OCI-LY3 (cell line): ENCODE data around the gene ISY1.

Experiments
- H2AFZ ChIP-seq: fragments of 200-600, 300-600 bp; shearing (Covaris generic); 2 replicates; pipeline ENCODE4 v1.6.0; 2014; ENCODE audit warnings: antibody characterized with exemption, low read depth, low read length
- H3K27ac ChIP-seq: fragments of 200-600, 300-600 bp; sonication (generic); 2 replicates; pipeline ENCODE4 v1.5.1; 2014; ENCODE audit warnings: mild to moderate bottlenecking, low read length, moderate library complexity, mixed read lengths
- H3K27me3 ChIP-seq: fragments of 200-600, 300-600 bp; sonication (generic); 2 replicates; pipeline ENCODE4 v1.6.1; 2014; ENCODE audit warnings: low read depth, low read length, mixed read lengths
- H3K36me3 ChIP-seq: fragments of 200-600, 300-600 bp; sonication (generic); replicated peaks from 2 replicates; pipeline ENCODE3; 2014; ENCODE audit warnings: low read depth, low read length, mixed read lengths
- H3K4me1 ChIP-seq: fragments of 300-600, 200-600 bp; sonication (generic); 2 replicates; pipeline ENCODE4 v1.6.1; 2014; ENCODE audit warnings: low read length, mixed read lengths
- H3K4me2 ChIP-seq: fragments of 200-600, 300-600 bp; sonication (generic); 2 replicates; pipeline ENCODE4 v1.6.1; 2014; ENCODE audit warnings: low read length, mixed read lengths
- H3K4me3 ChIP-seq: fragments of 300-600, 200-600 bp; sonication (generic); 2 replicates; pipeline ENCODE4 v1.5.1; 2014; ENCODE audit warnings: antibody characterized with exemption, mild to moderate bottlenecking, low read length, moderate library complexity
- H3K79me2 ChIP-seq: fragments of 300-600, 200-600 bp; shearing (Covaris generic); 2 replicates; pipeline ENCODE4 v1.6.1; 2014; ENCODE audit warnings: mild to moderate bottlenecking, low read length, mixed read lengths
- H3K9ac ChIP-seq: fragments of 300-600, 200-600 bp; shearing (Covaris generic); 2 replicates; pipeline ENCODE4 v1.6.0; 2014; ENCODE audit warnings: mild to moderate bottlenecking, low read length, moderate library complexity
- H3K9me3 ChIP-seq: fragments of 200-600, 300-600 bp; shearing (Covaris generic); 2 replicates; pipeline ENCODE4 v1.6.1; 2014; ENCODE audit warnings: low read length, mixed read lengths; ENCODE audit not compliant: insufficient read depth
- H4K20me1 ChIP-seq: fragments of 200-600, 300-600 bp; sonication (generic); 2 replicates; pipeline ENCODE4 v1.6.1; 2016; ENCODE audit warnings: low read length, mixed read lengths; ENCODE audit not compliant: insufficient read depth
- EZH2phosphoT487 ChIP-seq: fragments of 200-600 bp; shearing (Covaris generic); IDR thresholded peaks from 2 replicates; pipeline ENCODE4 v1.6.1; 2018; ENCODE audit warnings: antibody characterized with exemption, mixed run types, low read depth
- TF ChIP-seq, protein P1 (sequence below): fragments of 200-600, 300-600 bp; sonication (generic); IDR thresholded peaks from 2 replicates; pipeline ENCODE4 v1.5.1; 2014; ENCODE audit warnings: antibody characterized with exemption, low read length, low read depth

ISY1 gene

DNA sequence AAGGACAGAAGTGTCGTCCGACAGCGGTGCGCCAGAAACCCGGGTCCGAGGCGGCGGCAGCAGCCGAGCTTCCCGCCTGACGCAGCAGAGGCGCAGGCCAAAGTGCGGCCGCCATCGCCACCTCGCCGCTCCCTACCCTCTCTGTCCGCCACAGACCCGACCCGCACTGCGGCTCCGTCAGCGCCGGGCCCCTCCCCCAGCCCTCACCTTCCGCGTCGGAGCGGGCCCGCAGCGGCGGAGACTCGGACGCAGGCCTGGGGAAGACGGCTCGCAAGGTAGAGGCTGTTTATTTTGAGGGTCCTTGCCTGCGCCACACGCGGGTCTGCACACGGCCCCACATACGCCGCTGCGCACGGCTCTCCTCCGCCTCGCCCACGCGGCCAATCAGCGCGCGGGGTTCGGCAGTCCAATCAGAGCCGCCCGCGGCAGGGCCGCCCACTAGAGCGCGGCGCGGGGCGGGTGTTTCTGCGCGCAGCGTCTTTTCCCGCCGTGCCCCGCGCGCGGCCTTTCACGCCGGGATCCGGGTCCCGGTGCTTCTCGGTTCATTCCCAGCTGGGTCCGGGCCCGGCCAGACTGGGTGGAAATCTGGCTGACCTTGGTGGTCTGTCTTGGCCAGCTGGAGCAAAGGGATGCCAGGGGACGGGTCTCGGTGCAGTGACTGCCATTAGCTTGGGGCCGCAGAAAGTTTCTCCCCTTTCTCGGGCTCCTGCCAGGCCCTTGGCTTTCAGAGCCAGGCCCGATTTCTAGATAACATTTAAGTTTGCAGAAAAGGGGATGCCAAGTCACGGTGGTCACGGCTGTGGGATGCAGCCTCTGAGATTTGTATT is 22.9 kb upstream of the ISY1 start, which contains the start of gene CNBP:
TSS of gene CNBP (minus strand) at position 328 of the 827 bp plus-strand sequence. CDS start 12,139 bp downstream, outside the sequence.
- H3K4me2 ChIP-seq, result peak within 1 kb of the TSS; percentile 94
- peaks cover 41% of the 10 kb centered on the region for H4K20me1 ChIP-seq
- H3K9me3 ChIP-seq, result no peaks in the 10 kb centered on the region
- no peak for TF ChIP-seq EZH2phosphoT487
- TF ChIP-seq, protein P1, sequence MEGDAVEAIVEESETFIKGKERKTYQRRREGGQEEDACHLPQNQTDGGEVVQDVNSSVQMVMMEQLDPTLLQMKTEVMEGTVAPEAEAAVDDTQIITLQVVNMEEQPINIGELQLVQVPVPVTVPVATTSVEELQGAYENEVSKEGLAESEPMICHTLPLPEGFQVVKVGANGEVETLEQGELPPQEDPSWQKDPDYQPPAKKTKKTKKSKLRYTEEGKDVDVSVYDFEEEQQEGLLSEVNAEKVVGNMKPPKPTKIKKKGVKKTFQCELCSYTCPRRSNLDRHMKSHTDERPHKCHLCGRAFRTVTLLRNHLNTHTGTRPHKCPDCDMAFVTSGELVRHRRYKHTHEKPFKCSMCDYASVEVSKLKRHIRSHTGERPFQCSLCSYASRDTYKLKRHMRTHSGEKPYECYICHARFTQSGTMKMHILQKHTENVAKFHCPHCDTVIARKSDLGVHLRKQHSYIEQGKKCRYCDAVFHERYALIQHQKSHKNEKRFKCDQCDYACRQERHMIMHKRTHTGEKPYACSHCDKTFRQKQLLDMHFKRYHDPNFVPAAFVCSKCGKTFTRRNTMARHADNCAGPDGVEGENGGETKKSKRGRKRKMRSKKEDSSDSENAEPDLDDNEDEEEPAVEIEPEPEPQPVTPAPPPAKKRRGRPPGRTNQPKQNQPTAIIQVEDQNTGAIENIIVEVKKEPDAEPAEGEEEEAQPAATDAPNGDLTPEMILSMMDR, result no peak
- H2AFZ ChIP-seq, result no peak within 1 kb of the TSS
- no peaks in the 10 kb centered on the region for H3K27me3 ChIP-seq
- peak within 1 kb of the TSS; percentile 94 for H3K4me3 ChIP-seq
- peak within 1 kb of the TSS; percentile 96 for H3K9ac ChIP-seq
- H3K4me1 ChIP-seq, result peaks cover 64% of the 10 kb centered on the region
- H3K27ac ChIP-seq, result peak within 1 kb of the TSS; percentile 83
- H3K79me2 ChIP-seq, result peaks cover 81% of the 10 kb centered on the region
- peaks cover 29% of the 10 kb centered on the region for H3K36me3 ChIP-seq

DNA sequence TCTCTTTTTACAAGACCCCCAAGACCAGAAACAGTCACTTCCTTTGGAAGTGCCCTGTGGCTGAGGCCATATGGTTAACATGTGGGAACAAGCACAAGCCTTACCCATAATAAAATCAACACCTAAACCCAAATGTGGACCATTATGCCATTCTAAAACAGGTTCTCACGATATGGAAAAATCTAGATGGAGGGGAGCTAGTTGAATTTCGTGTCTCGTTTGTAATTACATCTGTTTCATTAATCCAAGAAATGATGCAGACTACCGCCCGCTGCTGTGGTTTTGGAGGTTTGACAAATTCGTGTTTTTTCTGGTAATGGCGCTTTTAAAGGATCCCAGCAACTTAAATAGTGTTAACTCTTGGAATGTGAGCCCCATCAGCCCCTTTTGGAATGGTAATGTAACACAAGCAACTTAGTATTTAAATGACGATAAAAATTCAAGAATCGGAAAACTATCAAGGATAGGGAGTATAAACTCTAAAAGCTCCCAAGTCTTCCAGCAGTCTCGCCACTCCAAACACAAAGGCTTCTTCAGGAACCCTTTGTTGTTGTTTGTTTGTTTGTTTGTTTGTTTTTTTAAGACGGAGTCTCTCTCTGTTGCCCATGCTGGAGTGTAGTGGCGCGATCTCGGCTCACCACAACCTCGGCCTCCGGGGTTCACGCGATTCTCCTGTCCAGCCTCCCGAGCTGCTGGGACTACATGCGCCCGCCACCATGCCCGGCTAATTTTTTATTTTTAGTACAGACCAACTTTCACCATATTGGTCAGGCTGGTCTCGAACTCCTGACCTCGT is 21.7 kb upstream of the ISY1 start:
- Histone ChIP-seq H3K9ac (peak overlapping the region; percentile 96), H3K4me1 (peaks cover 58% of the 10 kb centered on the region), H3K4me3 (peak overlapping the region; percentile 94), H4K20me1 (peaks cover 53% of the 10 kb centered on the region), H2AFZ (no peak overlapping the region), H3K27me3 (no peaks in the 10 kb centered on the region), H3K27ac (peak overlapping the region; percentile 80), H3K4me2 (peak overlapping the region; percentile 94), H3K36me3 (peaks cover 37% of the 10 kb centered on the region), H3K9me3 (no peaks in the 10 kb centered on the region), H3K79me2 (peaks cover 93% of the 10 kb centered on the region)
- TF ChIP-seq, protein P1, result no peak
- no peak for TF ChIP-seq EZH2phosphoT487

DNA sequence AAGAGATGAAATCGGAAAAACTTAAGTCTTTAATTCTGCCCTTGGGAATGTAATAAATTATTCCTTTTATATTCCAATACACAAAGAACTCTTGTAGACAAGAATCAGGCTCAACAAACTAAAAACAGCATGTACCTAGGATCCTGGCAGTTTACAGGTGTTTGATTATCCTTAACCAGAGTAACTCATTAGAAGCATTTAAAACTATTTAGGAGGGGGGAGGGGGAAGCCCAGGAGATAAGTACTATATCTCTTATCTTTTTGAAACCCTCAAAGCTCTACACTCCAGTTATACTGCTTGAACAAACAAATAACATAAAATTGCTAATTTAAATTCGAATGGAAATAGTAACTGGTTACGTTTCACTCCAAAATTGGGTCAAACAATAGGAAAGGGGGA is 21.0 kb upstream of the ISY1 start:
- Histone ChIP-seq H3K9ac (peak overlapping the region; percentile 96), H3K4me1 (peaks cover 50% of the 10 kb centered on the region), H2AFZ (no peak overlapping the region), H3K27me3 (no peaks in the 10 kb centered on the region), H3K27ac (peak overlapping the region; percentile 80), H3K9me3 (no peaks in the 10 kb centered on the region), H3K79me2 (peaks cover 100% of the 10 kb centered on the region), H4K20me1 (peaks cover 60% of the 10 kb centered on the region), H3K4me2 (peak overlapping the region; percentile 94), H3K4me3 (peak overlapping the region; percentile 94), H3K36me3 (peaks cover 45% of the 10 kb centered on the region)
- no peak for TF ChIP-seq EZH2phosphoT487
- TF ChIP-seq, protein P1, result no peak

DNA sequence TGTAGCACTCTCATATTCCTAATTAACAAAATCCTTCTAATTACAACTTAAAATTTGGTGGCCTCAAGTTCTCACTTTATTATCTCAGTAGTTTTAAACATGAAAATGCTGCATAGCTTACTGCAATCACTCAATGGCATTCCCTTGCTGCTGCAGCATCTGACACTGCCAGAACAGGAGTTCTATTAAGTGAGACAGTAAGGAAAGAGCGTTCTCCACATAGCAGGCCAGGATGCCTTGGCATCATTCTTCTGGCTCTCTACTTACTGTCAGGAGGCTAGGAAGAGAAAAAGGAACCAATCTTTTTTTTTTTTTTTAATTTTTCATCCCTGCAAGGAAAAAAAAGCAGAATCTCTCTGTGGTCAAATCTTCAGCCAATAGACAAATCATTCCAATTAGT is 19.6 kb upstream of the ISY1 start:
- no peaks in the 10 kb centered on the region for H3K9me3 ChIP-seq
- H3K36me3 ChIP-seq, result peaks cover 58% of the 10 kb centered on the region
- peaks cover 100% of the 10 kb centered on the region for H3K79me2 ChIP-seq
- no peak overlapping the region for H3K27ac ChIP-seq
- peak overlapping the region; percentile 94 for H3K4me2 ChIP-seq
- H3K4me1 ChIP-seq, result peaks cover 42% of the 10 kb centered on the region
- H3K9ac ChIP-seq, result no peak overlapping the region
- no peak overlapping the region for H2AFZ ChIP-seq
- H4K20me1 ChIP-seq, result peaks cover 74% of the 10 kb centered on the region
- no peaks in the 10 kb centered on the region for H3K27me3 ChIP-seq
- TF ChIP-seq EZH2phosphoT487, result no peak
- peak overlapping the region; percentile 94; the same call in 1 of the 2 replicates for H3K4me3 ChIP-seq
